Pons (tissue), 1 donor: Measurements from ENCODE around the gene RHO.

Experiments
- DNase-seq: peaks from one replicate; pipeline ENCODE4 v3.0.0-alpha.2; 2016; ENCODE audit warnings: low spot score

Gene RHO

GRCh38 chr3:129519896-129520715 is 8.3 kb upstream of the RHO start:
- DNase-seq: no peak

DNA sequence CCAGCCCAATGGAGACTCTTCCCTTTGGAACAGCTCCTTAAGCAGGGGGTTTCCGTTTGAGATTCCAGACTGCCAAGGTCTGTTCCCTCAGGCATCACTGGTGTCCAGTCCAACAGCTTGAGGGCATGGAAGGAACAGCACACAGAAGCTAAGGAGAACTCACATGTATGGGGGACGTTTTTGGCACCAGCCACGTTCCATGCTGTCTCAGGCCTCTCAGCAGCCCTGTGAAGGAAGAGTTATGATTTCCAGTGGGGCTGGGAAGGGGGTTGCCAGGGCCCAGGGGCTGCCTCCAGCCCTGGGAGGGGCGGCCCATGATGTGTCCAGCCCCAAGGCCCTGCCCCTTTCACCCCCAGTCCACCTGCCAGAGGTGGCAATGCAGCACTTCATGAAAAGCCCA is 7.5 kb upstream of the RHO start:
- no peak for DNase-seq

DNA sequence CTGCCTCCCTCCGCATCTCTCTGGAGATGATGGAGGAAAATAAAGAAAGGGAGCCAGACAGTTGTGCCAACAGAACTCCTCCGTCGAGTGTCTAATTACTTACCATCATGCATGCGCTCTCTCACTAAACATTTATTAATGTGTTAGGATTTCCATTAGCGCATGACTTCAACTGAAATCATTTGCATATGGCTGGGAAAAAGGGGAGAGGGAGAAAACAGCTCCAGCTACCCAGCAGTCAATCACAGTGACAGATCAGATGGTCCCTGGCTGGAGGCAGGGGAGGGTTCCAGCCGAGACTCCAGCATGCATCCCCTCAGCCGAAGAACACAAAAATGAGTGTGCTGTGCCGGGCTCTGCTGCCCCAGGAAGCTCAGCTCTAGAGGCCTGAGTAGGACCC is 6.8 kb upstream of the RHO start:
- DNase-seq: no peak

GRCh38 chr3:129522953-129523352 is 5.5 kb upstream of the RHO start:
- no peak for DNase-seq

- no peak for DNase-seq
These were observed 4.4 kb upstream of the RHO start for GRCh38 chr3:129524081-129524480.

DNA sequence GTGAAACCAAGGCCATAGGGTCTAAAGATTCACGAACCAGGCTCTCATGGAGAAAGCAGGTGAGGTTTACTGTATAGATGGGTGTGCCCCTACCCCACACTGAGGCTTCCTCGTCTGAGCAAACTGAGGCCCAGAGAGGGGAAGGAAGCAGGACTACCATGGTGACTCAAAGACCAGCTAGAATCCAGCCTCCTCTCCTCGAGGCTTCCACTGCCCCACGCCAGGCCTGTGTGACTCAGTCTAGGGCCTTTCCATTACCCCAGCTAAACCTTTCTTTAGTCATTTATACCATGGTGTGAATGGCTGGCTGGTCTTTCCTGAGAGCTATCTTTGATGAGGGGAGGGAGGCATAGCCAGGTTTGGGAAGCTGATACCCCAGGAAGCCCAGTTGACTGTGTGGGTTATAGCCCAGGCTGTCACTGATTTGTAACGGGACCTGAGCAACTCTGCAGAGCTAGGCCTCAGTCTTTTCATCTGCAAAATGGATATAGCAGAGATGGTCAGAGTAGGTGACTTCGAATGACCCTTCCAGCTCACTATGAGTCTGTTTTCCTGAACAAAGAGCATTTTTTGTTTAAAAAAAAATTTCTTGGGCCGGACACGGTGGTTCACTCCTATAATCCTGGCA is 3.0 kb upstream of the RHO start:
- DNase-seq: no peak

- peak; percentile 70 for DNase-seq
These were observed 2.1 kb upstream of the RHO start for GRCh38 chr3:129526121-129526900.

GRCh38 chr3:129527262-129527661 is 1.2 kb upstream of the RHO start:
- no peak for DNase-seq

DNA sequence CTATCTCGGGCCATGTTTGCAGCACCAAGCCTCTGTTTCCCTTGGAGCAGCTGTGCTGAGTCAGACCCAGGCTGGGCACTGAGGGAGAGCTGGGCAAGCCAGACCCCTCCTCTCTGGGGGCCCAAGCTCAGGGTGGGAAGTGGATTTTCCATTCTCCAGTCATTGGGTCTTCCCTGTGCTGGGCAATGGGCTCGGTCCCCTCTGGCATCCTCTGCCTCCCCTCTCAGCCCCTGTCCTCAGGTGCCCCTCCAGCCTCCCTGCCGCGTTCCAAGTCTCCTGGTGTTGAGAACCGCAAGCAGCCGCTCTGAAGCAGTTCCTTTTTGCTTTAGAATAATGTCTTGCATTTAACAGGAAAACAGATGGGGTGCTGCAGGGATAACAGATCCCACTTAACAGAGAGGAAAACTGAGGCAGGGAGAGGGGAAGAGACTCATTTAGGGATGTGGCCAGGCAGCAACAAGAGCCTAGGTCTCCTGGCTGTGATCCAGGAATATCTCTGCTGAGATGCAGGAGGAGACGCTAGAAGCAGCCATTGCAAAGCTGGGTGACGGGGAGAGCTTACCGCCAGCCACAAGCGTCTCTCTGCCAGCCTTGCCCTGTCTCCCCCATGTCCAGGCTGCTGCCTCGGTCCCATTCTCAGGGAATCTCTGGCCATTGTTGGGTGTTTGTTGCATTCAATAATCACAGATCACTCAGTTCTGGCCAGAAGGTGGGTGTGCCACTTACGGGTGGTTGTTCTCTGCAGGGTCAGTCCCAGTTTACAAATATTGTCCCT is 1.2 kb downstream of the RHO start:
- no peak for DNase-seq

DNA sequence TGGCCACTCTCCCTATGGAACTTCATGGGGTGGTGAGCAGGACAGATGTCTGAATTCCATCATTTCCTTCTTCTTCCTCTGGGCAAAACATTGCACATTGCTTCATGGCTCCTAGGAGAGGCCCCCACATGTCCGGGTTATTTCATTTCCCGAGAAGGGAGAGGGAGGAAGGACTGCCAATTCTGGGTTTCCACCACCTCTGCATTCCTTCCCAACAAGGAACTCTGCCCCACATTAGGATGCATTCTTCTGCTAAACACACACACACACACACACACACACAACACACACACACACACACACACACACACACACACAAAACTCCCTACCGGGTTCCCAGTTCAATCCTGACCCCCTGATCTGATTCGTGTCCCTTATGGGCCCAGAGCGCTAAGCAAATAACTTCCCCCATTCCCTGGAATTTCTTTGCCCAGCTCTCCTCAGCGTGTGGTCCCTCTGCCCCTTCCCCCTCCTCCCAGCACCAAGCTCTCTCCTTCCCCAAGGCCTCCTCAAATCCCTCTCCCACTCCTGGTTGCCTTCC is 1.9 kb downstream of the RHO start:
- no peak for DNase-seq

DNA sequence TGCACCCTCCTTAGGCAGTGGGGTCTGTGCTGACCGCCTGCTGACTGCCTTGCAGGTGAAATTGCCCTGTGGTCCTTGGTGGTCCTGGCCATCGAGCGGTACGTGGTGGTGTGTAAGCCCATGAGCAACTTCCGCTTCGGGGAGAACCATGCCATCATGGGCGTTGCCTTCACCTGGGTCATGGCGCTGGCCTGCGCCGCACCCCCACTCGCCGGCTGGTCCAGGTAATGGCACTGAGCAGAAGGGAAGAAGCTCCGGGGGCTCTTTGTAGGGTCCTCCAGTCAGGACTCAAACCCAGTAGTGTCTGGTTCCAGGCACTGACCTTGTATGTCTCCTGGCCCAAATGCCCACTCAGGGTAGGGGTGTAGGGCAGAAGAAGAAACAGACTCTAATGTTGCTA is 2.4 kb downstream of the RHO start:
- DNase-seq: no peak

GRCh38 chr3:129531699-129532098 is 3.3 kb downstream of the RHO start:
- DNase-seq: no peak

DNA sequence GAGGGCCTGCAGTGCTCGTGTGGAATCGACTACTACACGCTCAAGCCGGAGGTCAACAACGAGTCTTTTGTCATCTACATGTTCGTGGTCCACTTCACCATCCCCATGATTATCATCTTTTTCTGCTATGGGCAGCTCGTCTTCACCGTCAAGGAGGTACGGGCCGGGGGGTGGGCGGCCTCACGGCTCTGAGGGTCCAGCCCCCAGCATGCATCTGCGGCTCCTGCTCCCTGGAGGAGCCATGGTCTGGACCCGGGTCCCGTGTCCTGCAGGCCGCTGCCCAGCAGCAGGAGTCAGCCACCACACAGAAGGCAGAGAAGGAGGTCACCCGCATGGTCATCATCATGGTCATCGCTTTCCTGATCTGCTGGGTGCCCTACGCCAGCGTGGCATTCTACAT is 3.8 kb downstream of the RHO start:
- no peak for DNase-seq

GRCh38 chr3:129533406-129533805 is 5.0 kb downstream of the RHO start:
- DNase-seq: no peak

GRCh38 chr3:129534428-129535027 is 6.1 kb downstream of the RHO start:
- no peak for DNase-seq

- DNase-seq: no peak
These were observed 6.6 kb downstream of the RHO start for GRCh38 chr3:129535075-129535474.

DNA sequence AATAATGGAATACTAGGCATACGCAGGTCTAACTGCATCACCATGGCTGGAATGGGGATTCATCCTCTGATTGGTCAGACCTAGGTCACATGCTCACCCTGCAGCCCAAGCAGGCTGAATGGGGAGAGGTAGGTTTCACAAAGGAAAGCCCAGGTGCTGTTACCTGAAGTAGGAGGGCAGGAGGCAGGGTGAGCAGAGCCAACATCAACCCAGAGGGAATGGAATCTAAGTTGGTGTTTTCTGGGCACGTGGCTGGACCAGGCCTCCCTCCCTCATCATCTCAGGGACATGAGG is 7.9 kb downstream of the RHO start:
- DNase-seq: no peak

- no peak for DNase-seq
These were observed 8.4 kb downstream of the RHO start for GRCh38 chr3:129536804-129537203.

DNA sequence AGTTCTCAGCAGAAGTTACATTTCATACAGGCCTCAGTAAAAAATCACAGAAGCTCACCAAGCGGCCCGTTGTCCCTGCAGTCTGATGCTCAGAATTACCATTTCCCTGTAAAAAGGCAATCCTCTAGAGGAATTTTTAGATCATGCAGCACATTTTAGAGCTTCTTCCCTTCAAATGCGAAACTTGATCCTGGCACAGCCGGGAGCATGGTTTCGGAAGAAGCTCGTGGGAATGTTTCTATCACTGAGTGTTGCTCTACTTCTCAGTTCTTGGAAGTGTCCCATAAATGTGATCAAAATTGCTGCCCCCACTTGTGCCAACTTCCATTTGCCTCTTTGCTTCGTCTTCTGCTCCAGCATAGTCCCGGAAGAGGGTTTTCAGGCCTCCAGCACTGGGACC is 10.8 kb downstream of the RHO start:
- DNase-seq: no peak

DNA sequence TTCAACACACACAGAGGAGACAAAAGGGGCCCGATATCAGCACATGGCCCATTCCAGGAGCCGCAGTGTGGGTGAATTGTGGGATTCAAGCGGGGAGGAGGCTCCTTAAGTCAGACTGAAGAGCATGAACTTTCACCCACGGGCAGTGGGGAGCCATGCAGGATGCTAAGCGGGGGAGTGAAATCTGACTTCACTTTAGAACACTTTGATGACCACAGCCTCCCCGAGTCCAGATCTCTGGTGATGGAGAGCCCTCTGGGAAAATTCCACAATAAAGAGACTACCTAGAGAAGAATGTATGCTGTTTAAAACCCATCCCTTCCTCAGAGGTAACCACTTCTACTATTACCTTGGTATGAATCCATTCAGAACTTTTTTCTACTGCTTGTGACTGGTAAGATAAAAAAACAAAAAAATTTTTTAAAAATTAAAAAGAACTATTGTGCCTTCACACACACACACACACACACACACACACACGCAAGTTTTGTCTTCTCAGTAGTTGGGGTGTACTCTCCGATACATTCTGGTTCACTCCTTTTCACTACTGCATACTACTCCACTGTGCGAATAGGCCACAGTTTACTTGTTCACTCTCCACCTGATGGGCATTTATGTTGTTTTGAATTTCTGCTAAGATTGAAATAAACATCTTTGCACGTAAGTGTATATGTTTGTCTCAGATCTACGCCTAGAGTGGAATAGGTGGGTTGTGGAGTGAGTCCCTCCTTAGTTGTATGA is 12.5 kb downstream of the RHO start:
- DNase-seq: no peak

GRCh38 chr3:129542747-129543146 is 14.3 kb downstream of the RHO start:
- DNase-seq: no peak
